Measurements from ENCODE around the gene SEMA3C. TPM values are rescaled to one million over a fixed set of nuclear protein-coding genes. Genes with fewer than 3 reads are reported as not detected.

Gene SEMA3C
- total RNA-seq, 2 experiments from 2014 or later, result not detected

GRCh38 chr7:80825499-80825898 is 93.4 kb downstream of the SEMA3C start:
- Mint-ChIP-seq H3K4me1 (no peaks in the 10 kb centered on the region), H3K27ac (no peak overlapping the region), H3K36me3 (ENCODE audit: low read depth) (no peaks in the 10 kb centered on the region), H3K4me3 (no peak overlapping the region), H3K9me3 (ENCODE audit: low read depth) (no peaks in the 10 kb centered on the region), H3K27me3 (no peaks in the 10 kb centered on the region)
- ChIA-PET CTCF (no interaction called here), POLR2A (no interaction called here)
- DNase-seq (no peak), ATAC-seq (no peak)
- intact Hi-C loops (cut with DNase I, micrococcal nuclease), result no loop called here

DNA sequence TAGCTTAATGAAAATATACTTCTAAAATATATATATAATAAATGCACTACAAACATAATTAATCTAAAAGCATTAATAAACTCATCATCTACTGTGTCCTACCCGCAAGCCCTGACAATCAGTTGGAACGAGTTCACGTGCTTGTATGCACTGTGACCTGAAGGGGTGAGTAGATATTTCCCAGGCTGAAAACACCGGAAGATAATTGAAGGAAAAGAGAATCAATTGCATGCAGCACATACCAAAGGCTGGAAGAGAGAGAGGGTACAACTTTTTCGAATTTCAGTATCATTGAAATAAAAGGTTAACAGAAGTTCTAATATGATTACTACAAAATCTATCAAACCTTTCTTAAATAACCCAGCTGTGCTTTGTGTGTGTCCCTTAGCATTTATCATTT is 94.6 kb downstream of the SEMA3C start:
- H3K36me3 Mint-ChIP-seq (ENCODE audit: low read depth), result no peaks in the 10 kb centered on the region
- intact Hi-C loops (cut with DNase I, micrococcal nuclease), result no loop called here
- H3K9me3 Mint-ChIP-seq (ENCODE audit: low read depth), result no peaks in the 10 kb centered on the region
- ATAC-seq (no peak), DNase-seq (no peak)
- H3K27me3 Mint-ChIP-seq, result no peaks in the 10 kb centered on the region
- ChIA-PET CTCF (no interaction called here), POLR2A (no interaction called here)
- H3K4me1 Mint-ChIP-seq, result no peaks in the 10 kb centered on the region
- H3K4me3 Mint-ChIP-seq, result no peak overlapping the region
- H3K27ac Mint-ChIP-seq, result no peak overlapping the region

GRCh38 chr7:80823057-80823456 is 95.8 kb downstream of the SEMA3C start:
- H3K4me3 Mint-ChIP-seq, result no peak overlapping the region
- ChIA-PET CTCF (no interaction called here), POLR2A (no interaction called here)
- no peak for ATAC-seq
- no peak for DNase-seq
- H3K36me3 Mint-ChIP-seq (ENCODE audit: low read depth), result no peaks in the 10 kb centered on the region
- H3K27ac Mint-ChIP-seq, result no peak overlapping the region
- H3K27me3 Mint-ChIP-seq, result no peaks in the 10 kb centered on the region
- H3K9me3 Mint-ChIP-seq (ENCODE audit: low read depth), result no peaks in the 10 kb centered on the region
- no peaks in the 10 kb centered on the region for H3K4me1 Mint-ChIP-seq
- intact Hi-C loops (cut with DNase I, micrococcal nuclease), result no loop called here

DNA sequence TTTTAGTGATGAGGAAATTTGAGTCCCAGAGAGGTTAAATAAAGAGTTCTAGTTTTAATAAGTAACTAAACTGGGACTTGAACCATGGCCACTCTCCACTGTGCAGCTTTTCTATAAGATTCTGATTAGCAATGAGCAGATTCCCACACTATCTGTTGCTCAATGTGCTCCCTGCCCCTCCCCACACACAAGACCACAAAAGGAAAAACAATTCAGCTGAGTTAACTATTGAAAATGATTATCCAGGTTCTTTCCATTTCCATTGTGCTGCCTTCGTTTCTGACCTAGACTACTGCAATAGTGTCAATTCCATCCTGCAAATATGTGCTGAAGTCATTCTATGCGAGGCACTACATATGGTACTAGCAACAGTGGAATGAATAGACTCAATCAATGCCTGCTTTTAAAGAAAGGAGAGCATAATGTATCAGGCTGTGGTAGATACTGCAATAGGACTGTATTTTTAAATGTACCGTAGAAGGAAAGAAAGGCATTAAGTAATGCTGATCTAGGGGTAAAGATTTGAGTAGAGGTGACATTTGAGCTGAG is 97.0 kb downstream of the SEMA3C start:
- POLR2A ChIA-PET, result no interaction called here
- H3K36me3 Mint-ChIP-seq (ENCODE audit: low read depth), result no peaks in the 10 kb centered on the region

DNA sequence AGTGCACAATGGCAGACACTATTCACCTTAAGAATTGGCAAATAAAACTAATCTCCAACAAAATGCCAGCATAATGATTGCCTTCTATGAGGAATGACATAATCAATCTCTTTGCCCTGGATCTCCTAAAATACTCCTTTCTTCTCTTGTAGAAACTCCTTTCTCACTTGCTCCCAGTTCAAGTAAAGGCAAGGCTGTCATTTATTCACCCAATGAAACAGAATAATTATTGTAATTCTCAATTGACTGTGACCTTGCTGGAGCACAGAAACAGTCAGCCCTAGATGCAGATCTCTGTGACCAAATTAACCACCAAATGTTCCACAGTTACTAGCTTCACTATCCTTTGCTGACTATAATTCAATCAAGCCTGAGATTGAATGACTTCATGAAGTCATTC is 99.3 kb downstream of the SEMA3C start:
- Mint-ChIP-seq H3K27me3 (no peaks in the 10 kb centered on the region), H3K36me3 (ENCODE audit: low read depth) (no peaks in the 10 kb centered on the region), H3K4me1 (no peaks in the 10 kb centered on the region), H3K9me3 (ENCODE audit: low read depth) (peaks cover 3% of the 10 kb centered on the region), H3K27ac (no peak overlapping the region), H3K4me3 (no peak overlapping the region)
- CTCF ChIA-PET, result no interaction called here
- ATAC-seq (no peak), DNase-seq (no peak)
- POLR2A ChIA-PET, result no interaction called here
- intact Hi-C loops (cut with DNase I, micrococcal nuclease), result no loop called here

More for the DNA sequence above, 97.0 kb downstream of the SEMA3C start:
- Mint-ChIP-seq H3K4me3 (no peak overlapping the region), H3K27ac (no peak overlapping the region), H3K4me1 (no peaks in the 10 kb centered on the region), H3K27me3 (no peaks in the 10 kb centered on the region), H3K9me3 (ENCODE audit: low read depth) (no peaks in the 10 kb centered on the region)
- DNase-seq (no peak), ATAC-seq (no peak)
- intact Hi-C loops (cut with DNase I, micrococcal nuclease), result no loop called here
- CTCF ChIA-PET, result no interaction called here

GRCh38 chr7:80818181-80818580 is 100.7 kb downstream of the SEMA3C start:
- CTCF ChIA-PET, result interaction anchor here (1.7 kb wide), 1 partner anchor 20 kb away, joined by 3 read pairs; no protein-coding TSS in a partner anchor
- no peak for ATAC-seq
- H3K4me3 Mint-ChIP-seq, result no peak overlapping the region
- DNase-seq, result no peak
- H3K27me3 Mint-ChIP-seq, result no peaks in the 10 kb centered on the region
- H3K4me1 Mint-ChIP-seq, result no peaks in the 10 kb centered on the region
- POLR2A ChIA-PET, result no interaction called here
- no peaks in the 10 kb centered on the region for H3K36me3 Mint-ChIP-seq (ENCODE audit: low read depth)
- intact Hi-C loops (cut with DNase I, micrococcal nuclease), result no loop called here
- H3K27ac Mint-ChIP-seq, result no peak overlapping the region
- H3K9me3 Mint-ChIP-seq (ENCODE audit: low read depth), result peaks cover 7% of the 10 kb centered on the region

DNA sequence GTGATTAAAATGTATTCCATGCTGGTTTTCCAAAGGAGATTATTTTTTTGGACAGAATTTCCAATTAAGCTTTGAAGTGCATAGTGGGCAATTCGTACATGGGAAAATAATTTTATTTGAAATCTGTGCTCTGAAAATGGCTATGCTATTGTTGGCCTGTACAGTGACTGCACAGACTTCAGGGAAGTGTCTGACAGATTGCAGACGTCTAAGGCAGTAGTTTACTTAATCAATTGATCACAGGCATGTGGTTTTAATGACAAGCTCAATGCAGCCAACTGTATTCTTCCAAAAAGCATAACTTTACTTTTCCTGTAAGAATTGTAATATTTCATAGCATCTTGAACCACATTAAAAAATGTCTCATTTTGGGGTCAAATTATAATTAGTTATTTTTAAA is 102.0 kb downstream of the SEMA3C start:
- H3K9me3 Mint-ChIP-seq (ENCODE audit: low read depth), result peaks cover 7% of the 10 kb centered on the region
- ChIA-PET CTCF (interaction anchor here (1.7 kb wide), 1 partner anchor 22 kb away, joined by 3 read pairs; no protein-coding TSS in a partner anchor), POLR2A (no interaction called here)
- ATAC-seq (no peak), DNase-seq (no peak)
- no peaks in the 10 kb centered on the region for H3K4me1 Mint-ChIP-seq
- no peak overlapping the region for H3K4me3 Mint-ChIP-seq
- H3K27ac Mint-ChIP-seq, result no peak overlapping the region
- intact Hi-C loops (cut with DNase I, micrococcal nuclease), result no loop called here
- H3K36me3 Mint-ChIP-seq (ENCODE audit: low read depth), result no peaks in the 10 kb centered on the region
- H3K27me3 Mint-ChIP-seq, result no peaks in the 10 kb centered on the region

- no peaks in the 10 kb centered on the region for H3K27me3 Mint-ChIP-seq
- ATAC-seq, result no peak
- intact Hi-C loops (cut with DNase I, micrococcal nuclease), result no loop called here
- H3K36me3 Mint-ChIP-seq (ENCODE audit: low read depth), result no peaks in the 10 kb centered on the region
- ChIA-PET CTCF (no interaction called here), POLR2A (no interaction called here)
- no peak overlapping the region for H3K27ac Mint-ChIP-seq
- H3K4me3 Mint-ChIP-seq, result no peak overlapping the region
- H3K4me1 Mint-ChIP-seq, result no peaks in the 10 kb centered on the region
- no peak for DNase-seq
- peaks cover 7% of the 10 kb centered on the region for H3K9me3 Mint-ChIP-seq (ENCODE audit: low read depth)
These were observed 103.1 kb downstream of the SEMA3C start for GRCh38 chr7:80815733-80816132.

DNA sequence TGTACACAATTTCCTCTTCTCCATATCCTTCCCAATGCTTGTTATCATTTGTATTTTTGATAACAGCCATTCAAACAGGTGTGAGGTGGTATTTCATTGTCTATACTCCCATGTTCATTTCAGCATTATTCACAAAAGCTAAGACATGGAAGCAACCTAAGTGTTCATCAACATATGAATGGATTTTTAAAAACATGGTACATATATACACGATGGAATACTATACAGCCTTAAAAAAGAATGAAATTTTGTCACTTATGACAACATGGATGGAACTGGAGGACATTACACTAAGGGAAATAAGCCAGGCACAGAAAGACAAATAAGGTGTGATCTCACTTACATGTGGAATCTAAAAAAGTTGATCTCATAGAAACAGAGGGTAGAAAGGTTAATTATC is 109.3 kb downstream of the SEMA3C start:
- Mint-ChIP-seq H3K9me3 (ENCODE audit: low read depth) (peaks cover 9% of the 10 kb centered on the region), H3K4me3 (no peak overlapping the region), H3K36me3 (ENCODE audit: low read depth) (no peaks in the 10 kb centered on the region), H3K27ac (no peak overlapping the region), H3K4me1 (no peaks in the 10 kb centered on the region), H3K27me3 (no peaks in the 10 kb centered on the region)
- DNase-seq (no peak), ATAC-seq (no peak)
- CTCF ChIA-PET, result no interaction called here
- POLR2A ChIA-PET, result no interaction called here
- intact Hi-C loops (cut with DNase I, micrococcal nuclease), result no loop called here

GRCh38 chr7:80807166-80807900 is 111.5 kb downstream of the SEMA3C start:
- no peak for ATAC-seq
- DNase-seq, result no peak
- CTCF ChIA-PET, result interaction anchor here (0.6 kb wide), 1 partner anchor 972 kb away, joined by 3 read pairs; no protein-coding TSS in a partner anchor

GRCh38 chr7:80806663-80807062 is 112.2 kb downstream of the SEMA3C start:
- DNase-seq (no peak), ATAC-seq (no peak)
- CTCF ChIA-PET, result no interaction called here

More at GRCh38 chr7:80807166-80807900, 111.5 kb downstream of the SEMA3C start:
- Mint-ChIP-seq H3K4me1 (no peaks in the 10 kb centered on the region), H3K4me3 (no peak overlapping the region), H3K27ac (no peak overlapping the region), H3K36me3 (ENCODE audit: low read depth) (no peaks in the 10 kb centered on the region), H3K27me3 (no peaks in the 10 kb centered on the region), H3K9me3 (ENCODE audit: low read depth) (peaks cover 5% of the 10 kb centered on the region)
- POLR2A ChIA-PET, result no interaction called here
- intact Hi-C loops (cut with DNase I, micrococcal nuclease), result no loop called here

DNA sequence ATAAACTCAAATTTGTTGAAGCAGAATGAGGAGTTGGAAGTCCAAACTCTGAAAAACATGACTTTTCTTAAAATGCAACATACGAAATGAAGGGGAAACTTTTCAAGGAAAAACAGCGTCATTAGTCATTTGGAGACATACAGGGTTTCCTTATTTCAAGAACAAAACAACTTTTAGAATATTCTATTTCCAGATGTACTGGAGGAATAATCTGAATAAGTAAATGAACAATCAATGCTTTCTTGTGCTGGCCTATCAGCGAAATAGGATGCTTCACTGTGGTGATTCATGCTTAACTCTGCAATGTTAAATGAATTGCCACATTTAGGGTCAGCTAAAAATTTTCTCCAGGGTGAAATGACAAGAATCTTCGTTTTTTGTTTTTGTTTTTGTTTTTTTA is 114.3 kb downstream of the SEMA3C start:
- Mint-ChIP-seq H3K36me3 (ENCODE audit: low read depth) (no peaks in the 10 kb centered on the region), H3K27ac (no peak overlapping the region), H3K27me3 (no peaks in the 10 kb centered on the region), H3K9me3 (ENCODE audit: low read depth) (peaks cover 3% of the 10 kb centered on the region), H3K4me3 (no peak overlapping the region), H3K4me1 (no peaks in the 10 kb centered on the region)
- ChIA-PET POLR2A (no interaction called here), CTCF (no interaction called here)
- no peak for DNase-seq
- intact Hi-C loops (cut with DNase I, micrococcal nuclease), result no loop called here
- ATAC-seq, result no peak

More at GRCh38 chr7:80806663-80807062, 112.2 kb downstream of the SEMA3C start:
- Mint-ChIP-seq H3K27ac (no peak overlapping the region), H3K4me3 (no peak overlapping the region), H3K9me3 (ENCODE audit: low read depth) (peaks cover 5% of the 10 kb centered on the region), H3K27me3 (no peaks in the 10 kb centered on the region), H3K36me3 (ENCODE audit: low read depth) (no peaks in the 10 kb centered on the region), H3K4me1 (no peaks in the 10 kb centered on the region)
- intact Hi-C loops (cut with DNase I, micrococcal nuclease), result no loop called here
- POLR2A ChIA-PET, result no interaction called here

All from activated CD4-positive, alpha-beta T cell treated with anti-CD3 and anti-CD28 coated beads for 36 hours (primary cell).